Measurements from ENCODE around the gene WDR46. TPM values are rescaled to one million over a fixed set of nuclear protein-coding genes. Genes with fewer than 3 reads are reported as not detected.

The WDR46 gene
- total RNA-seq, 1 donor from 2014 or later, result 31.1 TPM

DNA sequence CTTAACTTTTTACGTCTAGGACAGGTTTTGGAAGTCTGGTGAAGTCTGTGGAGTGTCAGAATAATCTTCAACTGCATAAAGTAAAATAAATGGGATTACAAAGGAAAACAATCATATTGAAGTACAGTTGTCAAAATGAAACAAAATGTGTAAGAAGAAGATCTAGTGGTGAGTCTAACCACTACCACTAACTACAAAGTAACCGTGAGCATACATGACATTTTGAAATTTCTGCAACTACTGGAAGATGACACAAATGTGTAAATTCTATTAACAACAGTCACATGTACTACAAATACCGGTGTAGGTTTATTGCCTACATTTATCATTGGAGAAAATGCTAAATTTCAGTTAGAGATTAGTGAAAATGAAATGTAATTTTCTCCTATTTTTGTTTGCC is 47.1 kb downstream of the WDR46 start:
- H3K27ac ChIP-seq, result no peak overlapping the region
- H3K27me3 ChIP-seq, result peaks cover 68% of the 10 kb centered on the region
- Mint-ChIP-seq H3K9me3 (no peaks in the 10 kb centered on the region), H3K27me3 (ENCODE audit: insufficient read depth, low read depth) (peaks cover 20% of the 10 kb centered on the region), H3K4me3 (no peak overlapping the region), H3K27ac (no peak overlapping the region), H3K36me3 (no peaks in the 10 kb centered on the region), H3K4me1 (peaks cover 3% of the 10 kb centered on the region)
- no peaks in the 10 kb centered on the region for H3F3A ChIP-seq (ENCODE audit: low read depth)
- H3K4me1 ChIP-seq, result no peaks in the 10 kb centered on the region
- H4K20me1 ChIP-seq (ENCODE audit: low read depth), result no peaks in the 10 kb centered on the region
- no peak for DNase-seq (ENCODE audit: low spot score)
- no peak overlapping the region for H3K4me2 ChIP-seq
- TF ChIP-seq, protein P1, sequence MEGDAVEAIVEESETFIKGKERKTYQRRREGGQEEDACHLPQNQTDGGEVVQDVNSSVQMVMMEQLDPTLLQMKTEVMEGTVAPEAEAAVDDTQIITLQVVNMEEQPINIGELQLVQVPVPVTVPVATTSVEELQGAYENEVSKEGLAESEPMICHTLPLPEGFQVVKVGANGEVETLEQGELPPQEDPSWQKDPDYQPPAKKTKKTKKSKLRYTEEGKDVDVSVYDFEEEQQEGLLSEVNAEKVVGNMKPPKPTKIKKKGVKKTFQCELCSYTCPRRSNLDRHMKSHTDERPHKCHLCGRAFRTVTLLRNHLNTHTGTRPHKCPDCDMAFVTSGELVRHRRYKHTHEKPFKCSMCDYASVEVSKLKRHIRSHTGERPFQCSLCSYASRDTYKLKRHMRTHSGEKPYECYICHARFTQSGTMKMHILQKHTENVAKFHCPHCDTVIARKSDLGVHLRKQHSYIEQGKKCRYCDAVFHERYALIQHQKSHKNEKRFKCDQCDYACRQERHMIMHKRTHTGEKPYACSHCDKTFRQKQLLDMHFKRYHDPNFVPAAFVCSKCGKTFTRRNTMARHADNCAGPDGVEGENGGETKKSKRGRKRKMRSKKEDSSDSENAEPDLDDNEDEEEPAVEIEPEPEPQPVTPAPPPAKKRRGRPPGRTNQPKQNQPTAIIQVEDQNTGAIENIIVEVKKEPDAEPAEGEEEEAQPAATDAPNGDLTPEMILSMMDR (IDR thresholded peaks at IDR 0.05), result no peak
- no peak for TF ChIP-seq EZH2 (IDR thresholded peaks at IDR 0.05)
- no peak for TF ChIP-seq EZH2phosphoT487 (IDR thresholded peaks at IDR 0.05)
- no peak overlapping the region for H3K9ac ChIP-seq
- H2AFZ ChIP-seq (replicated peaks), result no peak overlapping the region
- no peaks in the 10 kb centered on the region for H3K9me3 ChIP-seq (ENCODE audit: low read depth)
- H3K79me2 ChIP-seq (ENCODE audit: low read depth), result no peaks in the 10 kb centered on the region
- H3K4me3 ChIP-seq, result no peak overlapping the region
- H3K36me3 ChIP-seq, result no peaks in the 10 kb centered on the region

DNA sequence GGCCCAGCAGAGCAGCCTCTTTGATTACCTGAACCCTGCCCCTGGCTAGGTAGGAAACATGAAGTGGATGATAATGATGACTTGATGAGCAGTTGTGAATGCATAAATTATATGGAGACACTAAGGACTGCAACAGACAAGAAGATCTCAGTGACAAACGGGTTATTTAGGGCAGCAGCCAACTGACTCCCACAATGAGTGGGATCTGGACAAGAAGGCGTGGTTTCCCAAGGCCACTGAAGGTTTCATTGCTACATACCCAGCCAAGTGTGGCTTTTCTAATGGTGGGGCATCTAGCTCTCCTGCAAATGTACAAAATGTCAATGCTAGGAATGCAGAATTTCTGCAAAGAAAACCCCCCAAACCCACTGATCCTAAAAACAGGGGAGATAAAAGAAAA is 51.3 kb downstream of the WDR46 start:
- Mint-ChIP-seq H3K36me3 (no peaks in the 10 kb centered on the region), H3K9me3 (no peaks in the 10 kb centered on the region), H3K4me1 (peaks cover 14% of the 10 kb centered on the region), H3K27me3 (ENCODE audit: insufficient read depth, low read depth) (peaks cover 19% of the 10 kb centered on the region), H3K27ac (no peak overlapping the region), H3K4me3 (no peak overlapping the region)
- H3K27me3 ChIP-seq, result peaks cover 48% of the 10 kb centered on the region
- no peaks in the 10 kb centered on the region for H3K79me2 ChIP-seq (ENCODE audit: low read depth)
- no peaks in the 10 kb centered on the region for H3F3A ChIP-seq (ENCODE audit: low read depth)
- H3K4me1 ChIP-seq, result peaks cover 8% of the 10 kb centered on the region
- H3K4me3 ChIP-seq, result no peak overlapping the region
- no peak overlapping the region for H2AFZ ChIP-seq (replicated peaks)
- no peaks in the 10 kb centered on the region for H3K9me3 ChIP-seq (ENCODE audit: low read depth)
- TF ChIP-seq EZH2phosphoT487 (IDR thresholded peaks at IDR 0.05), result no peak
- TF ChIP-seq, protein P1 (IDR thresholded peaks at IDR 0.05), result no peak
- TF ChIP-seq EZH2 (IDR thresholded peaks at IDR 0.05), result no peak
- H4K20me1 ChIP-seq (ENCODE audit: low read depth), result no peaks in the 10 kb centered on the region
- DNase-seq (ENCODE audit: low spot score), result no peak
- no peak overlapping the region for H3K9ac ChIP-seq
- no peak overlapping the region for H3K27ac ChIP-seq
- H3K36me3 ChIP-seq, result no peaks in the 10 kb centered on the region
- no peak overlapping the region for H3K4me2 ChIP-seq

DNA sequence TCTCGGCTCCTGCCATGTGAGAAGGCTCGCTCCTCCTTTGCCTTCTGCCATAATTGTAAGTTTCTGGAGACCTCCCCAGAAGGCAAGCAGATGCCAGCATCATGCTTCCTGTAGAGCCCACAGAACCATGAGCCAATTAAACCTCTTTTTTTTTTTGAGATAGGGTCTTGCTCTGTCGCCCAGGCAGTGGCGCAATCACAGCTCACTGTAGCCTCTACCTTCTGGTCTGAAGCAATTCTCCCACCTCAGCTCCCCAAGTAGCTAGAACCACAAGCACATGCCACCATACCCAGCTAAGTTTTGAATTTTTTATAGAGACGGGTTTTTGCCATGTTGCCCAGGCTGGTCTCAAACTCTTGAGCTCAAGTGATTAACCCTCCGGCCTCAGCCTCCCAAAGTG is 52.2 kb downstream of the WDR46 start:
- Histone ChIP-seq H3K36me3 (no peaks in the 10 kb centered on the region), H3K27me3 (peaks cover 40% of the 10 kb centered on the region), H4K20me1 (ENCODE audit: low read depth) (no peaks in the 10 kb centered on the region), H3K9ac (no peak overlapping the region), H3K4me3 (no peak overlapping the region), H3K79me2 (ENCODE audit: low read depth) (no peaks in the 10 kb centered on the region), H3K27ac (no peak overlapping the region), H3F3A (ENCODE audit: low read depth) (no peaks in the 10 kb centered on the region), H3K4me1 (peaks cover 8% of the 10 kb centered on the region), H3K4me2 (no peak overlapping the region), H2AFZ (replicated peaks) (no peak overlapping the region), H3K9me3 (ENCODE audit: low read depth) (no peaks in the 10 kb centered on the region)
- Mint-ChIP-seq H3K27ac (no peak overlapping the region), H3K4me1 (peaks cover 14% of the 10 kb centered on the region), H3K9me3 (no peaks in the 10 kb centered on the region), H3K27me3 (ENCODE audit: insufficient read depth, low read depth) (peaks cover 14% of the 10 kb centered on the region), H3K36me3 (no peaks in the 10 kb centered on the region), H3K4me3 (no peak overlapping the region)
- no peak for TF ChIP-seq EZH2phosphoT487 (IDR thresholded peaks at IDR 0.05)
- TF ChIP-seq EZH2 (IDR thresholded peaks at IDR 0.05), result no peak
- TF ChIP-seq, protein P1 (IDR thresholded peaks at IDR 0.05), result no peak
- DNase-seq (ENCODE audit: low spot score), result no peak

All from neural progenitor cell (in vitro differentiated cells).